ENCODE data around the gene ATRAID.

GRCh38 chr2:27242614-27242951 is 30.7 kb downstream of the ATRAID start:
- TF ChIP-seq POLR2AphosphoS5 (IDR thresholded peaks at IDR 0.05; ENCODE audit: low read depth) (no peak), CTCF (IDR thresholded peaks at IDR 0.05; ENCODE audit: insufficient read depth, low read length) (no peak)
